Lower lobe of right lung (tissue), 2 donors: ENCODE data around the gene CRYGN. TPM values are rescaled to one million over a fixed set of nuclear protein-coding genes. Genes with fewer than 3 reads are reported as not detected.

Experiments used
- ATAC-seq, 2 donors: fragments of 200-7000 bp; cut with Tn5 transposase; one replicate each; pipeline ENCODE4 v1.9.1; 2020 to 2022; ENCODE audit warnings: mild to moderate bottlenecking in 2 of 2, moderate library complexity in 2 of 2
- DNase-seq: peaks from one replicate; pipeline ENCODE4 v3.0.0-alpha.2; 2020
- H3K27ac ChIP-seq: fragments of 200-600 bp; one replicate; pipeline ENCODE4 v1.8.0; 2022
- H3K27me3 ChIP-seq: fragments of 200-600 bp; one replicate; pipeline ENCODE4 v1.8.0; 2022; ENCODE audit warnings: low read depth
- H3K36me3 ChIP-seq: fragments of 200-600 bp; one replicate; pipeline ENCODE4 v1.8.0; 2022; ENCODE audit warnings: mild to moderate bottlenecking
- H3K4me1 ChIP-seq: fragments of 200-600 bp; one replicate; pipeline ENCODE4 v1.8.0; 2022
- H3K4me3 ChIP-seq: fragments of 200-600 bp; one replicate; pipeline ENCODE4 v1.8.0; 2022; ENCODE audit warnings: mild to moderate bottlenecking
- H3K9me3 ChIP-seq: fragments of 200-600 bp; one replicate; pipeline ENCODE4 v1.8.0; 2022
- intact Hi-C: fragments of 100-400 bp; cut with DNase I; formaldehyde crosslinking; loops from one replicate; pipeline ENCODE4 v1.11.0; 2022
- total RNA-seq: library from RNA; stranded (reverse); fragmentation: NEBNext Ultra II Directional; extraction: Animal tissue kit (Norgen Biotek cat#: 25700); gene quantifications from one replicate; pipeline ENCODE4 v1.2.1, GENCODE V29; 2021
- TF ChIP-seq, protein P1 (sequence below): fragments of 200-600 bp; IDR thresholded peaks from one replicate; pipeline ENCODE4 v1.8.0; 2022; ENCODE audit warnings: antibody characterized with exemption, mild to moderate bottlenecking
- donor health status: DM: no; HTN: yes; CAD: no; lungs with severe emphysema.

Gene CRYGN
- total RNA-seq, 1 donor from 2014 or later: not detected

- no peaks in the 10 kb centered on the region for H3K27me3 ChIP-seq
- H3K36me3 ChIP-seq: peaks cover 52% of the 10 kb centered on the region
- no peaks in the 10 kb centered on the region for H3K9me3 ChIP-seq
- peak in 1 of 2 donors; percentile 61 for ATAC-seq
- no peak overlapping the region for H3K27ac ChIP-seq
- TF ChIP-seq, protein P1, sequence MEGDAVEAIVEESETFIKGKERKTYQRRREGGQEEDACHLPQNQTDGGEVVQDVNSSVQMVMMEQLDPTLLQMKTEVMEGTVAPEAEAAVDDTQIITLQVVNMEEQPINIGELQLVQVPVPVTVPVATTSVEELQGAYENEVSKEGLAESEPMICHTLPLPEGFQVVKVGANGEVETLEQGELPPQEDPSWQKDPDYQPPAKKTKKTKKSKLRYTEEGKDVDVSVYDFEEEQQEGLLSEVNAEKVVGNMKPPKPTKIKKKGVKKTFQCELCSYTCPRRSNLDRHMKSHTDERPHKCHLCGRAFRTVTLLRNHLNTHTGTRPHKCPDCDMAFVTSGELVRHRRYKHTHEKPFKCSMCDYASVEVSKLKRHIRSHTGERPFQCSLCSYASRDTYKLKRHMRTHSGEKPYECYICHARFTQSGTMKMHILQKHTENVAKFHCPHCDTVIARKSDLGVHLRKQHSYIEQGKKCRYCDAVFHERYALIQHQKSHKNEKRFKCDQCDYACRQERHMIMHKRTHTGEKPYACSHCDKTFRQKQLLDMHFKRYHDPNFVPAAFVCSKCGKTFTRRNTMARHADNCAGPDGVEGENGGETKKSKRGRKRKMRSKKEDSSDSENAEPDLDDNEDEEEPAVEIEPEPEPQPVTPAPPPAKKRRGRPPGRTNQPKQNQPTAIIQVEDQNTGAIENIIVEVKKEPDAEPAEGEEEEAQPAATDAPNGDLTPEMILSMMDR: no peak
- H3K4me3 ChIP-seq: no peak overlapping the region
- no peak for DNase-seq
- intact Hi-C loops: no loop called here
- H3K4me1 ChIP-seq: peaks cover 6% of the 10 kb centered on the region
These were observed 32.9 kb upstream of the CRYGN start for GRCh38 chr7:151472644-151473380.

GRCh38 chr7:151470711-151471110 is 30.8 kb upstream of the CRYGN start:
- no peaks in the 10 kb centered on the region for H3K27me3 ChIP-seq
- ATAC-seq (no peak), DNase-seq (no peak)
- H3K27ac ChIP-seq: no peak overlapping the region
- H3K4me1 ChIP-seq: peaks cover 6% of the 10 kb centered on the region
- intact Hi-C loops: no loop called here
- H3K4me3 ChIP-seq: no peak overlapping the region
- H3K36me3 ChIP-seq: peaks cover 55% of the 10 kb centered on the region
- TF ChIP-seq, protein P1: no peak
- no peaks in the 10 kb centered on the region for H3K9me3 ChIP-seq

- TF ChIP-seq, protein P1: no peak
- Histone ChIP-seq H3K4me3 (no peak overlapping the region), H3K27me3 (no peaks in the 10 kb centered on the region), H3K9me3 (no peaks in the 10 kb centered on the region), H3K4me1 (peaks cover 6% of the 10 kb centered on the region), H3K36me3 (peaks cover 68% of the 10 kb centered on the region), H3K27ac (no peak overlapping the region)
- intact Hi-C loops: no loop called here
- ATAC-seq (peak in 1 of 2 donors; percentile 28), DNase-seq (no peak)
These were observed 29.3 kb upstream of the CRYGN start for GRCh38 chr7:151469281-151469680.

DNA sequence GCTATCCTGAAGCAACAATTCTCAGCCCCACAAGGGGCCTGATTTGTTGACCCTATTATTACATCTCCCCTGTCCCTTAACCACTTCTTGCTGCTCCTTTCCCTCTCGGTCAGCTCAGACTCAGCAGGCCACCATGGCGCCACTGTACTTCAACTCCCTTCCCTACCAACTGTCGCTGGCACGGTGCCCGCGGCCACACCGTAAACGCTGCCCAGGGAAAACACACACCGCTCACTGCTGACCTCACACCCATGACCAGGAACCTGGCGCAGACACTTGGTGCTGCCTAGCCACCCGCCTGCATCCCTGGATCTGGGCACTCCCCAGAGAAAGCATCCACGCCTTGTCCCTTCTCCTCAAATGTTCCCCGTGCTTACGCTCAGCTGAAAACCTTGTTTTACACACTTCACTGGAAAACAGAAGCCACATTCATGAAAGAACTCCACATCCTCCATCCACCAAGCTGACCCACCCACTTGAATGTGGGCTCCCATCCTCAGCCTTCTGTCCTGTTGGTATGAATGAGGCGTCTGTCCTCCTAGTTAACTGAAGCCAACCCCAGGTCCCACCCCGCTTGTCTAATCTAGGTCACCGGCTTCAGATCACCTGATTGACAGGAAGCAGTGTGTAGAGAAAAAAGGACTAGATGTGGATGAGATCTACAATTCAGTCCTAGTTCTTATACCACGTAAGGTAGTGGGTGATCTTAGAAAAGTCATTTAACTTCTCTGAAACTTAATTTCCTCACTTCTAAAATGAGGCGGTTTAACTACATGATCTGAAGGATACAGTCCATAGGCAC is 28.5 kb upstream of the CRYGN start:
- intact Hi-C loops: no loop called here
- TF ChIP-seq, protein P1: no peak
- Histone ChIP-seq H3K27me3 (no peaks in the 10 kb centered on the region), H3K27ac (no peak overlapping the region), H3K4me3 (no peak overlapping the region), H3K36me3 (peaks cover 74% of the 10 kb centered on the region), H3K9me3 (no peaks in the 10 kb centered on the region), H3K4me1 (peaks cover 6% of the 10 kb centered on the region)
- no peak for ATAC-seq
- DNase-seq: no peak

- no peak overlapping the region for H3K4me3 ChIP-seq
- TF ChIP-seq, protein P1: no peak
- no peaks in the 10 kb centered on the region for H3K27me3 ChIP-seq
- peaks cover 61% of the 10 kb centered on the region for H3K36me3 ChIP-seq
- H3K9me3 ChIP-seq: peaks cover 7% of the 10 kb centered on the region
- peaks cover 11% of the 10 kb centered on the region for H3K4me1 ChIP-seq
- DNase-seq (no peak), ATAC-seq (no peak)
- H3K27ac ChIP-seq: no peak overlapping the region
- intact Hi-C loops: no loop called here
These were observed 25.2 kb upstream of the CRYGN start for GRCh38 chr7:151465169-151465568.
